A673 (cell line): Measurements from ENCODE around the gene HOXB8. TPM values are rescaled to one million over a fixed set of nuclear protein-coding genes. Genes with fewer than 3 reads are reported as not detected.

Experiments
- BruUV-seq: library from RNA; stranded (reverse); fragments of 400-500 nt; replicated peaks from 2 replicates; lab custom pipeline; 2021; lab: Mats Ljungman, UMichigan
- CTCF ChIA-PET: fragments of 300-600 bp; sonication (Branson Sonifier 250); formaldehyde crosslinking; loops from one replicate; lab custom pipeline; 2022; ENCODE audit warnings: antibody characterized with exemption; lab: Charles Lee
- POLR2A ChIA-PET: fragments of 300-600 bp; sonication (Branson Sonifier 250); formaldehyde crosslinking; loops from one replicate; lab custom pipeline; 2022; ENCODE audit warnings: antibody characterized with exemption; ENCODE audit not compliant: low non-redundant PET; lab: Charles Lee
- DNase-seq: peaks from one replicate; pipeline ENCODE4 v3.0.0-alpha.2; 2015; ENCODE audit warnings: low spot score
- H3K27ac ChIP-seq: fragments of 200-600 bp; sonication (generic); 2 replicates; pipeline ENCODE4 v1.5.1; 2016; ENCODE audit warnings: mixed run types, low read depth, mild to moderate bottlenecking, mixed read lengths, antibody characterized with exemption, low read length; ENCODE audit not compliant: poor library complexity, severe bottlenecking
- H3K27me3 ChIP-seq: fragments of 200-600 bp; sonication (generic); replicated peaks from 2 replicates; pipeline ENCODE4 v1.6.1; 2017; ENCODE audit warnings: mixed run types, low read depth, mild to moderate bottlenecking, mixed read lengths, antibody characterized with exemption, low read length; ENCODE audit not compliant: insufficient read depth, poor library complexity
- H3K36me3 ChIP-seq: fragments of 200-600 bp; sonication (generic); 2 replicates; pipeline ENCODE4 v1.6.1; 2016; ENCODE audit warnings: mixed run types, mild to moderate bottlenecking, mixed read lengths, antibody characterized with exemption, low read length; ENCODE audit not compliant: insufficient read depth, poor library complexity, severe bottlenecking
- H3K4me1 ChIP-seq: fragments of 200-600 bp; sonication (generic); 2 replicates; pipeline ENCODE4 v1.6.1; 2017; ENCODE audit warnings: mixed run types, mild to moderate bottlenecking, mixed read lengths, antibody characterized with exemption, low read length; ENCODE audit not compliant: insufficient read depth, poor library complexity, severe bottlenecking
- H3K4me3 ChIP-seq: fragments of 200-600 bp; sonication (generic); 2 replicates; pipeline ENCODE4 v1.5.1; 2016; ENCODE audit warnings: low read depth, mixed run types, mild to moderate bottlenecking, mixed read lengths, low read length; ENCODE audit not compliant: poor library complexity, severe bottlenecking
- H3K9me3 ChIP-seq: fragments of 200-600 bp; sonication (generic); 2 replicates; pipeline ENCODE4 v1.6.1; 2016; ENCODE audit warnings: mixed run types, low read depth, mild to moderate bottlenecking, mixed read lengths, antibody characterized with exemption, low read length; ENCODE audit not compliant: poor library complexity, severe bottlenecking
- CTCF ChIP-seq: fragments of 300-800, 200-600 bp; sonication (generic); conservative IDR thresholded peaks from 2 replicates; pipeline ENCODE4 v1.5.1; 2017; ENCODE audit warnings: low read depth, mild to moderate bottlenecking, antibody characterized with exemption, low read length, moderate library complexity, mixed read lengths
- EZH2 ChIP-seq: fragments of 200-600 bp; sonication (generic); IDR thresholded peaks from 2 replicates; pipeline ENCODE4 v1.6.1; 2017; ENCODE audit warnings: borderline replicate concordance, low read depth, mild to moderate bottlenecking, mixed read lengths, antibody characterized with exemption, low read length; ENCODE audit not compliant: poor library complexity, severe bottlenecking
- intact Hi-C: fragments of 100-400 bp; cut with micrococcal nuclease; formaldehyde crosslinking; loops from one replicate; pipeline ENCODE4 v1.10.0; 2022; ENCODE audit not compliant: unreplicated experiment
- total RNA-seq: library from RNA; stranded (reverse); gene quantifications from 2 replicates; pipeline ENCODE4 v1.2.3, GENCODE V29; 2021

HOXB8 gene
- total RNA-seq, 1 experiment from 2014 or later, result 13.1 TPM

- intact Hi-C loops, result no loop called here
- Histone ChIP-seq H3K9me3 (no peaks in the 10 kb centered on the region), H3K27ac (no peak overlapping the region), H3K36me3 (no peaks in the 10 kb centered on the region), H3K27me3 (peaks cover 10% of the 10 kb centered on the region), H3K4me3 (peak overlapping the region; percentile 46), H3K4me1 (peaks cover 6% of the 10 kb centered on the region)
- BruUV-seq, result no TSS peak
- ChIA-PET POLR2A (no interaction called here), CTCF (interaction anchor here (0.6 to 0.9 kb wide), 2 partner anchors 11 to 21 kb away, joined by 4 read pairs; partner anchors contain the start of gene HOXB9)
- DNase-seq, result no peak
- TF ChIP-seq CTCF, result no peak
- no peak for TF ChIP-seq EZH2
These were observed 32.2 kb upstream of the HOXB8 start for GRCh38 chr17:48647103-48647962.

- TF ChIP-seq EZH2 (no peak), CTCF (no peak)
- BruUV-seq, result no TSS peak
- POLR2A ChIA-PET, result no interaction called here
- Histone ChIP-seq H3K27me3 (peaks cover 19% of the 10 kb centered on the region), H3K4me1 (peaks cover 6% of the 10 kb centered on the region), H3K9me3 (no peaks in the 10 kb centered on the region), H3K27ac (no peak overlapping the region), H3K4me3 (peak overlapping the region; percentile 46), H3K36me3 (no peaks in the 10 kb centered on the region)
- CTCF ChIA-PET, result interaction anchor here (0.6 kb wide), 1 partner anchor 31 kb away, joined by 10 read pairs; the partner anchor contains the start of gene HOXB8
- no peak for DNase-seq
- intact Hi-C loops, result no loop called here
These were observed 31.4 kb upstream of the HOXB8 start for GRCh38 chr17:48646183-48647102.

- DNase-seq, result no peak
- no peaks in the 10 kb centered on the region for H3K9me3 ChIP-seq
- H3K27ac ChIP-seq, result no peak overlapping the region
- H3K36me3 ChIP-seq, result no peaks in the 10 kb centered on the region
- POLR2A ChIA-PET, result no interaction called here
- intact Hi-C loops, result no loop called here
- BruUV-seq, result no TSS peak
- CTCF ChIA-PET, result interaction anchor here (0.6 kb wide), 1 partner anchor 30 kb away, joined by 10 read pairs; the partner anchor contains the start of gene HOXB8
- H3K27me3 ChIP-seq, result peaks cover 22% of the 10 kb centered on the region
- TF ChIP-seq EZH2 (no peak), CTCF (no peak)
- H3K4me3 ChIP-seq, result no peak overlapping the region
- H3K4me1 ChIP-seq, result peaks cover 6% of the 10 kb centered on the region
These were observed 30.6 kb upstream of the HOXB8 start for GRCh38 chr17:48645639-48646182.
